SK-N-SH (cell line): ENCODE measurements around the gene TIGAR. TPM values are rescaled to one million over a fixed set of nuclear protein-coding genes. Genes with fewer than 3 reads are reported as not detected.

Experiments used
- CTCF ChIA-PET: fragments of 300-600, 350-600 bp; formaldehyde crosslinking; extraction: SDS; loops from one replicate; lab custom pipeline; 2021; lab: Yijun Ruan, JAX
- POLR2A ChIA-PET: fragments of 350-600 bp; sonication (Branson Sonifier 250); formaldehyde crosslinking; extraction: SDS; loops from one replicate; lab custom pipeline; 2020; ENCODE audit warnings: antibody characterized with exemption, inconsistent platforms; lab: Yijun Ruan, JAX
- DNase-seq: peaks from one replicate; pipeline ENCODE4 v3.0.0; 2012
- H2AFZ ChIP-seq: fragments of 200-600 bp; sonication (generic); 2 replicates; pipeline ENCODE4 v1.8.1; 2016; ENCODE audit warnings: antibody characterized with exemption, mild to moderate bottlenecking, low read depth
- H3F3A ChIP-seq: fragments of 200-600 bp; sonication (generic); replicated peaks from 2 replicates; pipeline ENCODE3; 2016; ENCODE audit warnings: antibody characterized with exemption, mild to moderate bottlenecking; ENCODE audit not compliant: insufficient read depth
- H3K27ac ChIP-seq, 2 experiments: fragments of 200-500 bp in 1 of 2; fragments of 200-600 bp in 1 of 2; sonication (Bioruptor generic) in 1 of 2; sonication (generic), shearing (Covaris generic) in 1 of 2; 2 replicates each; pipeline versions ENCODE4 v1.5.1 to v1.6.1; 2014 to 2016; ENCODE audit warnings: low read depth in 2 of 2, inconsistent platforms in 1 of 2, low read length in 1 of 2, mild to moderate bottlenecking in 1 of 2, mixed read lengths in 1 of 2
- H3K27me3 ChIP-seq: fragments of 200-600 bp; sonication (generic), shearing (Covaris generic); 2 replicates; pipeline ENCODE4 v1.6.1; 2016; ENCODE audit warnings: mixed run types; ENCODE audit not compliant: insufficient read depth
- H3K36me3 ChIP-seq, 2 experiments: fragments of 200-500 bp in 1 of 2; fragments of 200-600 bp in 1 of 2; sonication (Bioruptor generic) in 1 of 2; sonication (generic) in 1 of 2; replicated peaks in 1 of 2; 2 replicates each; pipeline versions ENCODE3 to v1.5.1; 2014 to 2016; ENCODE audit warnings: low read length in 1 of 2, mild to moderate bottlenecking in 1 of 2; ENCODE audit not compliant: insufficient read depth in 2 of 2, control insufficient read depth in 1 of 2
- H3K4me1 ChIP-seq, 2 experiments: fragments of 200-500 bp in 1 of 2; fragments of 200-600 bp in 1 of 2; sonication (Bioruptor generic) in 1 of 2; sonication (generic), shearing (Covaris generic) in 1 of 2; 2 replicates each; pipeline versions ENCODE4 v1.5.1 to v1.6.1; 2014 to 2016; ENCODE audit warnings: low read depth in 1 of 2, low read length in 1 of 2, mixed run types in 1 of 2; ENCODE audit not compliant: insufficient read depth in 2 of 2, control insufficient read depth in 1 of 2
- H3K4me2 ChIP-seq: fragments of 200-600 bp; sonication (generic), shearing (Covaris generic); 2 replicates; pipeline ENCODE4 v1.6.1; 2017; ENCODE audit warnings: mixed run types
- H3K4me3 ChIP-seq, 2 experiments: fragments of 200-500 bp in 1 of 2; fragments of 200-600 bp in 1 of 2; sonication (Bioruptor generic) in 1 of 2; sonication (generic), shearing (Covaris generic) in 1 of 2; 2 replicates each; pipeline versions ENCODE4 v1.5.1 to v1.8.1; 2014 to 2016; ENCODE audit warnings: low read depth in 2 of 2, inconsistent platforms in 1 of 2, low read length in 1 of 2, mild to moderate bottlenecking in 1 of 2, mixed read lengths in 1 of 2, moderate library complexity in 1 of 2
- H3K79me2 ChIP-seq: fragments of 200-600 bp; sonication (generic); 2 replicates; pipeline ENCODE4 v1.8.1; 2017; ENCODE audit warnings: mild to moderate bottlenecking; ENCODE audit not compliant: insufficient read depth
- H3K9ac ChIP-seq: fragments of 200-600 bp; sonication (generic); 2 replicates; pipeline ENCODE4 v1.6.1; 2017; ENCODE audit warnings: mixed run types
- H3K9me2 ChIP-seq: fragments of 200-600 bp; sonication (generic); 2 replicates; pipeline ENCODE4 v1.6.1; 2017; ENCODE audit warnings: mixed run types
- H3K9me3 ChIP-seq: fragments of 200-600 bp; sonication (generic); 2 replicates; pipeline ENCODE4 v1.6.1; 2017; ENCODE audit warnings: mixed run types, mild to moderate bottlenecking, moderate library complexity
- H4K20me1 ChIP-seq: fragments of 200-600 bp; sonication (generic); 2 replicates; pipeline ENCODE4 v1.6.1; 2017; ENCODE audit warnings: mild to moderate bottlenecking, mixed run types; ENCODE audit not compliant: insufficient read depth
- EZH2phosphoT487 ChIP-seq: fragments of 200-600 bp; sonication (generic); IDR thresholded peaks from 2 replicates; pipeline ENCODE4 v1.6.1; 2017; ENCODE audit warnings: low read depth, mixed run types, mild to moderate bottlenecking, antibody characterized with exemption, moderate library complexity, borderline replicate concordance
- FOSL2 ChIP-seq: IDR thresholded peaks from 2 replicates; pipeline ENCODE4 v1.4.0; 2012; ENCODE audit warnings: low read depth, mild to moderate bottlenecking, moderate library complexity, borderline replicate concordance
- MEF2A ChIP-seq: IDR thresholded peaks from 2 replicates; pipeline ENCODE4 v1.4.0; 2012; ENCODE audit warnings: low read depth, borderline replicate concordance
- NFIC ChIP-seq: IDR thresholded peaks from 2 replicates; pipeline ENCODE4 v1.4.0; 2012; ENCODE audit warnings: borderline replicate concordance
- TEAD4 ChIP-seq: IDR thresholded peaks from 2 replicates; pipeline ENCODE4 v1.4.0; 2012; ENCODE audit warnings: mild to moderate bottlenecking, borderline replicate concordance; ENCODE audit not compliant: insufficient read depth
- WGBS: methylation state at CpG from one replicate; pipeline ENCODE4 v1.1.6; 2017; ENCODE audit warnings: low lambda C conversion rate; 5-methylcytosine and 5-hydroxymethylcytosine counted together
- polyA plus RNA-seq, 3 experiments: library from polyadenylated mRNA; depleted of rRNA; stranded (reverse); fragments of >200 nt; gene quantifications; 2 replicates each; pipeline ENCODE4 v1.2.3, GENCODE V29; 2012
- TF ChIP-seq, protein P1 (sequence below): fragments of 200-600 bp; sonication (generic); IDR thresholded peaks from 2 replicates; pipeline ENCODE4 v1.6.1; 2017; ENCODE audit warnings: antibody characterized with exemption, mild to moderate bottlenecking, moderate library complexity
- TF ChIP-seq, protein P2 (sequence below): IDR thresholded peaks from 2 replicates; pipeline ENCODE4; 2012

The TIGAR gene
- polyA plus RNA-seq, 1 of the 3 experiments (the other 2 are of a cell fraction) = 8.3 TPM

DNA sequence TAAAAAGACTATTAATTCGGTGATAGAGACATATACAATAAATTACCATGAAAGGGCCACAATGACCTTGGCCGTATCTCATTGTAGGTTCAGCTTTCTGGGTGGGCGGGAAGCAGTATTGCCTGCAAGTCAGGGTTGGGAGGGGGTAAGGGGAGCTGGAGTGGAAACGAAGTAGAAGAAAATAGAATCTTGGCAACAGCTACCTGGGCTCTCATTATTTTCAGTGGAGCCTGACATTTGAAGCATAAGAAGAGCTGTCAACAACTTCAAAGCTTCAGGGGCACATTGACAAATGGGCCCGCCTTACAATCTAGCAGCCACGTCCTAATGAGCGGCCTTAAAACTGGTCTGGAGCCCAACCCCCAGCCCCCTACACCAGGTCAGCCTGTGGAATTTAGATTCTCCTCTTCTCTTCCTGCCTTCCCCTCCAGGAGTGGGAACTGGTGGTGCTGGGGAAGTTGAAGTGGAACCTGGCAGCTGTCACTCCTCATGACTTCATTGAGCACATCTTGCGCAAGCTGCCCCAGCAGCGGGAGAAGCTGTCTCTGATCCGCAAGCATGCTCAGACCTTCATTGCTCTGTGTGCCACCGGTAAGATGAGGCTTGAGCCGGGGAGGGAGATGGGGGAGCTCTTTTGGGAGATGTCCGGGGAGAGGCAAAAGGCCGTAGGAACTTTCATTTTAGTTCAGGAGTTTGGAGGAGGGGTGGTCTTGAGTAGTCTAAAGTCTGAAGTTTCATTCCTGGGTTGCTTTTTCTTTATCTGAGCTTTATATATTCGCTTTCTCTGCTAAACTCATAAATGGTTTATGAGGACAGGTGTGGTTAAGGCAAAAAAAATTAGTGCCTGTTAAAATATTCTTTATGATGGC lies 42.5 kb upstream of the TIGAR start (continued):
- TF ChIP-seq TEAD4 = no peak
- TF ChIP-seq, protein P1, sequence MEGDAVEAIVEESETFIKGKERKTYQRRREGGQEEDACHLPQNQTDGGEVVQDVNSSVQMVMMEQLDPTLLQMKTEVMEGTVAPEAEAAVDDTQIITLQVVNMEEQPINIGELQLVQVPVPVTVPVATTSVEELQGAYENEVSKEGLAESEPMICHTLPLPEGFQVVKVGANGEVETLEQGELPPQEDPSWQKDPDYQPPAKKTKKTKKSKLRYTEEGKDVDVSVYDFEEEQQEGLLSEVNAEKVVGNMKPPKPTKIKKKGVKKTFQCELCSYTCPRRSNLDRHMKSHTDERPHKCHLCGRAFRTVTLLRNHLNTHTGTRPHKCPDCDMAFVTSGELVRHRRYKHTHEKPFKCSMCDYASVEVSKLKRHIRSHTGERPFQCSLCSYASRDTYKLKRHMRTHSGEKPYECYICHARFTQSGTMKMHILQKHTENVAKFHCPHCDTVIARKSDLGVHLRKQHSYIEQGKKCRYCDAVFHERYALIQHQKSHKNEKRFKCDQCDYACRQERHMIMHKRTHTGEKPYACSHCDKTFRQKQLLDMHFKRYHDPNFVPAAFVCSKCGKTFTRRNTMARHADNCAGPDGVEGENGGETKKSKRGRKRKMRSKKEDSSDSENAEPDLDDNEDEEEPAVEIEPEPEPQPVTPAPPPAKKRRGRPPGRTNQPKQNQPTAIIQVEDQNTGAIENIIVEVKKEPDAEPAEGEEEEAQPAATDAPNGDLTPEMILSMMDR = no peak
- TF ChIP-seq, all 33 proteins: peak for 0

DNA sequence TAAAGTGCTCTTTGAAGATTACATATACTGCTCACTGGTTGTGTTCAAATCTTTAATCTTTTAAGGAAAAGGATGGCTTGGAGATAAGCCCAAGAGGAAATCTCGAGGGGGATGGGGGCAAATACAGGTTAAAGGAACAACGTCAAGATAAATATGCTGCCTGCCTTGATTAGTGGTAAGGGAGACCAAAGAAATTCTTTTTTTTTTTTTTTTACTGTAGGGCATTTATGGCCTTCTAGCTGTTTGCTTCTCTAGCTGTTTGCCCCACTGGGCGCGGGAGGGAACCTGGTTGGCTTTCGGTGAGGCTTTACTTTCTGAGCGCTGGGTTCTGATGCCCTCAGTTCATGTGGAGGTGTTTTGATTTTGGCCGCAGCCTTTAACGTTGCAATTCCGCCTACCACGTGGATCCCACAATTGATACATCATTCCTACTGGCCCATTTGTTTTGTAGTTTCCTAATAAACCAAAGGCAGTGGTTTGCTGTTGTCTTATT lies 41.8 kb upstream of the TIGAR start:
- H3K27ac ChIP-seq = no peak overlapping the region
- WGBS = 28% methylated on average over 10 of the region's 10 CpGs
- no peaks in the 10 kb centered on the region for H3K36me3 ChIP-seq
- no peak overlapping the region for H3K4me2 ChIP-seq
- peaks cover 4% of the 10 kb centered on the region for H3F3A ChIP-seq
- ChIA-PET CTCF (interaction anchor here (0.6 to 6.5 kb wide), 8 partner anchors 11 to 1077 kb away, joined by 3 to 193 read pairs (median 18); no protein-coding TSS in a partner anchor), POLR2A (no interaction called here)
- TF ChIP-seq, protein P1 = no peak
- TF ChIP-seq EZH2phosphoT487 = no peak
- TF ChIP-seq NFIC = no peak
- no peak overlapping the region for H3K9ac ChIP-seq
- no peaks in the 10 kb centered on the region for H4K20me1 ChIP-seq
- no peaks in the 10 kb centered on the region for H3K9me3 ChIP-seq
- H3K79me2 ChIP-seq = no peaks in the 10 kb centered on the region
- peaks cover 93% of the 10 kb centered on the region for H3K27me3 ChIP-seq
- H3K4me1 ChIP-seq = no peaks in the 10 kb centered on the region; a peak in 1 of 4 replicates
- no peak for DNase-seq
- no peak overlapping the region for H2AFZ ChIP-seq
- H3K4me3 ChIP-seq = no peak overlapping the region
- no peaks in the 10 kb centered on the region for H3K9me2 ChIP-seq

DNA sequence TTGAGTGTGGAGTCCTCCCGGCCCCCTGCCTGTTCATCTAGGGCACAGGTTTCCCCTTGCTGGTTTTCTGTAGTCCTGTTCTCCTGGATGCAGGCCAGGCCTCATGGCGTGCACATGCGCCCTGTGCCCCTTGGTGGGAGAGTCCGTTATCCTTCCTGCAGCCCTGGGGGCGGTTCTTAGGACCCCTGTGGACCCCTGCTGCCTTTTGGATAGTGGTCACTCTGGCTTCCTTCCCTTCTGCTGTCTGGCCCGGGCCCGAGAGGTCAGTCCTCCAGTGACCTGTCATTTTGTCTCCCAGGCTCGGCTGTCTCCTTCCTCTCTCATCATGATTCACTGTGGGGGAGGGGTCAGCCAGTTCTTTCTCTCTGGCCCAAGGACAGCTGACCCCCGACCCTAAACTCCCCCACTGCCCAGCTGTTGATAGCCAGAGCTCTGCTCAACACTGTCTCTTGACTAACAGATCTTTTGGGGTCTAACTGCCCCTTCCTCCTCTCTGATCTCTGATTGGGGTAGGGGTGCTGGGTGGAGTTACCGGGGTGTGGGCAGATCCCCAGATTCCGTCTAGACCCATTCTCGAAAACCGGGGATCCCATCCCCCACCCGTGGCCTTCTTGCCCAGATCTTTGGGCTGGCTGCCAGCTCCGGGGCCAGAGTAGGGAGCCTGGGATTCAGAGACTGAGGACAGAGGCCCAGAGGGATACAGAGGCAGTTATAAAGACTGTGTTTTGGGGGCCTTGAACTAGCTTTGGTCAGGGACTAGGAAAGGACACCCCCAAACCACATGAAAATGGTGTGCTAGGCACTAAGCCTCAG lies 40.5 kb upstream of the TIGAR start:
- H4K20me1 ChIP-seq = no peaks in the 10 kb centered on the region
- DNase-seq = no peak
- no peak overlapping the region for H3K4me2 ChIP-seq
- ChIA-PET POLR2A (no interaction called here), CTCF (interaction anchor here (1.6 to 6.5 kb wide), 3 partner anchors 12 to 395 kb away, joined by 6 to 193 read pairs (median 162); no protein-coding TSS in a partner anchor)
- H3K4me3 ChIP-seq = no peak overlapping the region
- H3K9ac ChIP-seq = no peak overlapping the region
- no peak overlapping the region for H2AFZ ChIP-seq
- H3K27me3 ChIP-seq = peaks cover 93% of the 10 kb centered on the region
- 1% methylated on average over 11 of the region's 15 CpGs for WGBS
- H3K27ac ChIP-seq = no peak overlapping the region
- H3K4me1 ChIP-seq = no peaks in the 10 kb centered on the region; a peak in 1 of 4 replicates
- no peaks in the 10 kb centered on the region for H3K79me2 ChIP-seq
- H3K9me2 ChIP-seq = no peaks in the 10 kb centered on the region
- H3K9me3 ChIP-seq = no peaks in the 10 kb centered on the region
- H3K36me3 ChIP-seq = no peaks in the 10 kb centered on the region
- H3F3A ChIP-seq = peaks cover 4% of the 10 kb centered on the region
- TF ChIP-seq, protein P2, sequence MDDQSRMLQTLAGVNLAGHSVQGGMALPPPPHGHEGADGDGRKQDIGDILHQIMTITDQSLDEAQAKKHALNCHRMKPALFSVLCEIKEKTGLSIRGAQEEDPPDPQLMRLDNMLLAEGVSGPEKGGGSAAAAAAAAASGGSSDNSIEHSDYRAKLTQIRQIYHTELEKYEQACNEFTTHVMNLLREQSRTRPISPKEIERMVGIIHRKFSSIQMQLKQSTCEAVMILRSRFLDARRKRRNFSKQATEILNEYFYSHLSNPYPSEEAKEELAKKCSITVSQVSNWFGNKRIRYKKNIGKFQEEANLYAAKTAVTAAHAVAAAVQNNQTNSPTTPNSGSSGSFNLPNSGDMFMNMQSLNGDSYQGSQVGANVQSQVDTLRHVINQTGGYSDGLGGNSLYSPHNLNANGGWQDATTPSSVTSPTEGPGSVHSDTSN = no peak
- TF ChIP-seq MEF2A (no peak), EZH2phosphoT487 (no peak), FOSL2 (no peak)
